GM18519 (cell line): Measurements from ENCODE around the gene CDH23.
"Not testable (repeated sequence)": the region's sequence is repeated elsewhere in the genome, so short reads cannot be mapped to it uniquely, and the experiment has no call there.

Experiments
- ATAC-seq: cut with Tn5 transposase; IDR thresholded peaks from one replicate; pipeline ENCODE4 v1.9.1; 2021; ENCODE audit warnings: mild to moderate bottlenecking, moderate library complexity; ENCODE audit not compliant: unreplicated experiment, low FRiP score

The CDH23 gene

DNA sequence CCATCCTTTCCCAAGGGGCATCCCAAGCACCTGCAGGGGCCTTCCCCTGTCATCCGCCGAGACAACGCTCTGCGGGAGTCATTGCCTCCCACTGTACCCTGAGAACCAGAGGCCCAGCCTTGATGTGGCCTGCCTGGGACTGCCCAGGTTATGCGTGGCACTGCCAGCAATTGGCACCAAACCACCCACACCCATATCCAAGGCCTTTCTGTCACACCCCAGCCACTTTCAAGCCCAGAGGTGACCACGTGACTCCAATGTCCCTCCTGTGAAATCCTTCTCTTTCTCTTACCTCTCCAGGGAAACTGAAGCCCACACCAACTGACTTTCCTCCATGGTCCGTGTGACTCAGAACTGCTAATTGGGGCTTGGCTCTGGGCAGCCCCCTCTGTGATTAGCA is 198.9 kb downstream of the CDH23 start:
- ATAC-seq = no peak

DNA sequence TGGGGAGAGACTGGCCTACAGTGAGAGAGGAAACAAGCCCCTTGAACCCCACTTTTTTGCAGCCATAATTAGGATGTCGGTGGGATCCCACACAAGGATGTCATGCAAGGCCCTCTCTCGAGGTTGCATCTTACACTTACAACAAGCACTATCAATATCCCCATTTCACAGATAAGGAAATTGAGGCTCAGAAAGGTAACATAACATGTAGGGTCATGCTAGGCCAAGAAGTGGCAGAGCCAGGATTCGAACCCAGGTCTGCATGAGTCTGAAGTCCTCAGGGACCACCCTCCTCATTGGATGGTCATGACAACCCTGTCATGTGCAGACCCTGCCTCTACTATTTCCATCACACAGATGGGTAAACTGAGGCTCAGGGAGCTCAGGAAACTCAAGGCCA is 199.4 kb downstream of the CDH23 start:
- ATAC-seq = no peak

DNA sequence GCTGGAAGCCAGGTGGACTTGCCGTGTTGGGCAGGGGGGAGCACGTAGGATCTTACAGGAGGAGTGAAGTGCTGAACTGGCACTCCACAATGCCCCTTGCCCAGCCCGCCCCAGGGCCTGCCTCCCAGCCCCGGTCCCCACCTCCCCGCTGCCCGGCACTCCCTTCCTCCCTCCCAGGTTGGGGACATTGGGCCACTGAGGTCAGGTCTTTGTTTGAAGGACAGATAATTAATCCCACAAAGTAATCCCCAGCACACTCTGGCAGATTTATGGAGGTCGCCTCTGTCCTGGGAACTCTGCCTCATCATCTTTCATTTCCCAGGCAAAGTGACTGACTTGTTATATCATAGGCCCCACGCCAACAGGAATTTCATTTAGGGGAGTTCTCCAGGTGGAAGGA is 200.0 kb downstream of the CDH23 start:
- no peak for ATAC-seq

DNA sequence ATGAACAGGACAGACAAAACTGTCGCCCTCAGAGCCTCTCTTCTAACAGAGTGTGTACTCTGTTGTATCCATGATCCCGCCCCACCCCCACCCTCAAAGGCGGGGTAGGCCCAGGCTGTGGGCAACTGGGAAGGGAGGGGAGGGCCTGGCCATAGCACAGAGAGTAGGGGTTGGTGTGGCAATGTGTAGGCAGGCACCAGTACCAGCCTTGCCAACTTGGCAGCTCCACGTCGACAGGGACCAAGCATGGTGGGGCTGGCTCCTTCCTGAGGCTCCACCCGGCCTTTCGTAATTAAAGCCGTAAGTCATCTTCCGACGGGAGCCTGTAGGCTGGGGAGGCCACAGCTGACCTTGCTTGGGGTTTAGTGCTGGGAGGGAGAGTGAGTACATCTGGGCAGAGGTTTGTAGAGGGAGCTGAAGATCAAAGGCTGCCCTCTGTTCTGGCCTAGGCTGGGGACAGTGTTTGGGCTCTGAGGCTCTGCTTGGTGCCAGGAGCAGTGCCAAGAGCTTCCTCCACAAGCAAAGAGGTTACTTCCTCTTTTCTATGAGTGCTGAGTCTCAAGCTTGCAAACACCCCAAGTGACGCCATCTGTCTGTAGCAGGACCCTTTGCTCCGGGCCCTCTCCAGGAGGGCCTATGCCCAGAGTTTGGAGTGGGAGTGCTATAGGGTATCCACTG is 201.2 kb downstream of the CDH23 start:
- ATAC-seq = no peak

DNA sequence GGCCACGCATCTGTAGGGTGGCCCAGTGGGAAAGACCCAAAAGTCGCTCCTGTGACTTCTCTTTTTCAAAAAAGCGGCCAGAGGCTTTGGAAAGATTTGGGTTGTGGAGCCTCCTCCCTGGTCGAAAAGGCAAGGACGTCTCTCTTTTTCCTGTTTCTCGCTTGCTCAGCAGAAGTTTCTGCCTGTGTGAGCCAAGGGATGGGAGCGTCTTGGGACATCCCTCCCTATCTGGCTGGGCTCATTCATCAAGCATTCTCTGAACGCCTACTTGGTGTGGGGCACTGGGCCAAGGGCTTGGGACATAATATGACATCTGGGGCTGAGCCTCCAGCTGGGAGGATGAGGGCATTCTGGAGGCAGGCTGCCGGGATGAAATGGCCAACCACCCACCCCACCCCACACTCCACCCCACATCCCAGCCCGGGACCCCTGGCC is 201.9 kb downstream of the CDH23 start:
- no peak for ATAC-seq

DNA sequence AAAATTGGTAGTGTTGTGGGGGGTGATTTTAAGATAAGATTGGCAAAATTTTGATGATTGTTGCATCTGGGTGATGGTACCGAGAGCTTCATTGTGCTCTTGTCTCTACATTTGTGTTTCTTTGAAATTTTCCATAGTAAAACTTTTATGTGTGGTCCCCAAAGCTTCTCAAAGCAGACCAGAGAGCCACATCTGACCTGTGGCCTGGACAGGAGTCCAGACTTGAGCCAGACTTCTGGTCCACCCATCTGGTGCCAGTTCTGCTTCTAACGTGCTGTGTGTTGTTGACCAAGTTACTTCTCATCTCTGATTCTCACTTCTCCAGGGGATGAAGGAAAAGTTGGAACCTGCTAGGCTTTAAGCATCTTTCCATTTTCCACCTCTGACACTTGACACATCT is 202.8 kb downstream of the CDH23 start:
- no peak for ATAC-seq

DNA sequence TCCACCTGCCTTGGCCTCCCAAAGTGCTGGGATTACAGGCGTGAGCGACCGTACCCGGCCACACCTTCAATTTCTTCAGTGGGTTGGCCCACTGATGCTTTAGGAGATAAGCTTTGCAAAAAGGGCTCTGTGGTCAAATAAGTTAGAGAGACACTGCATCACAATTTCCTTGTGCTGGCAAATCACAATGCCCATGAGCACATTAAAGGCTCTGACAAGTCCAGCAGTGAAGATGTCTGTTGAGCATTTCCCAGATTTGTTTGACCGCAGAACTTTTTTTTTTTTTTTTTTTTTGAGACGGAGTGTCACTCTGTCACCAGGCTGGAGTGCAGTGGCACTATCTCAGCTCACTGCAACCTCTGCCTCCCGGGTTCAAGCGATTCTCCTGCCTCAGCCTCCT is 203.5 kb downstream of the CDH23 start:
- ATAC-seq = not testable (repeated sequence)

DNA sequence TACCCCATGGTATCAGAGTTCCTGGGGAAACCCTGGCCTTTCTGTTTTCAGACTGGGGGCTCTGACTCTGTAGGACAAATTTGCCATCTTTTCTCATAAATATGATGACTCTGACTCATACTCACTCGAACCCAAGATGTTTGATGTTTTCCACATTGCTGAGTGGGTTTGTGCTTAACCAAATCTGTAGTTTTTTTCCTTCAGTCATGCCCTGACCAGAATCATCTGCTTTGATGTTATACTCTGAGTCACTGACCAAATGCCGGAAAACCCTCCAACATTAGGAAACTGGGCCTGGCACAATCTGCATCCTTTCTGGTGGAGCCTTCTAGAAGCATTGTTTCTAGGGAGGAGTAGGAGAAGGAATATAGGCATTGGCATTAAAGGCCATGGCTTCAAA is 204.1 kb downstream of the CDH23 start:
- no peak for ATAC-seq

DNA sequence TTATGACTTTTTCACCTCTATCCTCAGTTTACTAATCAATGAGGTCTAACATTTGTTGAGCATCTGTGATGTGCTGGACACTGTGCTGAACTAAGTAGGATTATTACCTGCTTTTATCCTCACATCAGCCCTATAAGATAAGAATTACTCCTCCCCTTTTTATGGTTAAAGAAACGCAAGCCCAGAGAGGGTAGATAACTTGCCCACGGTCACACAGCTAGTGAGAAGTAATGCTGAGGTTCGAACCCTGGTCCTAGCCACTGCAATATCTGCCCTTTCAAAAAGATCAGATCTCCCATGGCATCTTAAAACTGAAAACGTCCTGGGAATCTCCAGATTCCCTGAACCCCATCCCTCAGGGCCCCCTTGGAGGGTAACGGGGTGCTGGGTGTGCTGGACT is 204.6 kb downstream of the CDH23 start:
- ATAC-seq = no peak

DNA sequence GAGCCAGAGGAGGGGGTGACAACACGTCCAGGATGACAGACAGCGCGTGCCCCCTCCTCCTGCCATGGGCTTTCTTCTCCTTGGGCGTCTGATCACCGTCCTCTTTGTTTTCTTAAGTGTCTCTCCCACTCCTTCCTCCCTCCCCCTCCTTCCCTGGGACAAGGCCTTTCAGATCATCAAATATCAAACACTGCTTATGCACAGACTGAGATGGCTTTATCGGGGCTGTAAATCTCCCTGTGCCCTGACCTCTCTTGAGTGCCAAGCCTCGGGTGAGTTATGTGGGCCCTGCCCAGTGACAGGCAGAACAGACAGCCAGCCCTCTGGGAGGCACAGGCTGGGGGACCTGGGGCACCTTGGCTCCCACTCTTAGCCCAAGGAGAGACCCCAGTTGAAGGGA is 206.4 kb downstream of the CDH23 start:
- ATAC-seq = no peak

DNA sequence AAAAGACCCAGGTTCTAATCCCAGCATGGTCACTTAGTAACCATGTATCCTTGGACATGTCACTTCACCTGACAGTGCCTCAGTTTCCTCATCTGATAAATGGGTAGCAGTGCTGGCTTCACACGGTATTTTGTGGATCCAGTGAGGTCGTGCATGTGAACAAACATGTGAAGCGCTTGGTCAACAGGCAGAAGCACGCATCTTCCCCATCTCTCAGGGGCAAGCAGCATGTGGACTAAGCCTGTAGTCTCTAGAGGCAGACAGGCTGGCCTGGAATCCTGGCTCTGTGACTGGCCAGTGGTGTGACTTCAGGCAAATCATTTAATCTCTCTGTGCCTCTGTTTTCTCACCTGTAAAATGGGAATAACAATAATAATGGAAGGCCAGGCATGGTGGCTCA is 207.0 kb downstream of the CDH23 start:
- no peak for ATAC-seq

DNA sequence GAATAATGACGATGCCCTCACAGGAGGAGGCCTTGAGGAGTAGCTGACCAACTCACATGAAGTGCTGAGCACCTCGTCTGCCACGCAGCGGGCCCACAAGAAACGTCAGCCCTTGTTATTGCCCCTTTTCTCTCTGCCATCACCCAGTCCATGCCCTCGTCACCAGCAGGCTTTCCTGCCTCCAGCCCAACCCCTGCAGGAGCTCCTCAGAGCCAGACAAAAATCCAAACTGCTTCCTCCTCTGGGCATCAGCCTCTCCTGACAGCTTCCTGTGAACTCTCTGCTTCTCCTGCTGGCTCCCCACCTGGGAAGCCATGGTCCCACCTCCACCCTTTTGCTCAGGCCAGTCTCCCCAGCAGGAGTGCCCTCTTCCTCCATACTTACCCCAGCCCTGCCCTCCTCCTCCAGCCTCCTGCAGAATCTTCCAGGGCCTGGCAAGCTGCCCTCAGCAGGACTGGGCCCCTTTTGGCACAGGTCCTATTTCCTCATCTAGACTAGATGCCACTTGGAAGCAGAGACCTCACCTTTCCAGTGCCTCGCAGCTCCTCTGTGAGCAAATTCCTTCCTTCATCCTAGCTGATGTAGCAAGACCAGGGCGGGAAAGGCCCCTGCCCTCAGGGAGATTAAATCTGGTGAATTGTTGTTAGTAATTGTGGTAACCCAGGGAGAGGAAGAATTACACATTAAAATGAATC is 207.8 kb downstream of the CDH23 start:
- ATAC-seq = no peak

DNA sequence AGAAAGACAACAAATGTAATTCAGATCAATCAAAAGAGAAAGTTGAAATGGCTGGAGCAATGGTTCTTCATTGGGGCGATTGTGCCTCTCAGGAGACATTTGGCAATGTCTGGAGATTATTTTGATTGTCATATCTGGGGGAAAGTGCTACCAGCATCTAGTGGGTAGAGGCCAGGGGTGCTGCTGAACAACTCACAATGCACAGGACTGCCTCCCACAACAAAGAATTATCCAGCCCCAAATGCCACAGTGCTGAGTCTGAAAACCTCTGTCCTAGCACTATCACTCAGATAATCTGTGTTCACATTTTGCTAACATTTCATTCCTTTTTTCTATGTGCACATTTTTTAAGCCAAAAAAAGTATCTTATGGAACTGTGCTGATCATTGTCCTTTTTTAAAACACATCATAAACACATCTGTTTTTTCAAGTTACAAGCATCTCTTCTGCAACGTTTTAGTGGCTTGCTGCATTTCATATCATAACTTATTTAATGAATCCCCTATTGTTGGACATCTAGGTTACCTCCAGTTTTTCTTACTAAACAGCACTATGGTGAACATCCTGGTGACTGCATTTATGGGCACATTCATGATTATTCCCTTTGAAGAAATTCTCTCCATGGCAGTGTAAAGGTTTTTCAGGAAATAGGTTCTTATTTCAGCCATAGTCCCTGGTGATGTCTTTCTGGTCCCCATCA is 208.7 kb downstream of the CDH23 start:
- no peak for ATAC-seq

DNA sequence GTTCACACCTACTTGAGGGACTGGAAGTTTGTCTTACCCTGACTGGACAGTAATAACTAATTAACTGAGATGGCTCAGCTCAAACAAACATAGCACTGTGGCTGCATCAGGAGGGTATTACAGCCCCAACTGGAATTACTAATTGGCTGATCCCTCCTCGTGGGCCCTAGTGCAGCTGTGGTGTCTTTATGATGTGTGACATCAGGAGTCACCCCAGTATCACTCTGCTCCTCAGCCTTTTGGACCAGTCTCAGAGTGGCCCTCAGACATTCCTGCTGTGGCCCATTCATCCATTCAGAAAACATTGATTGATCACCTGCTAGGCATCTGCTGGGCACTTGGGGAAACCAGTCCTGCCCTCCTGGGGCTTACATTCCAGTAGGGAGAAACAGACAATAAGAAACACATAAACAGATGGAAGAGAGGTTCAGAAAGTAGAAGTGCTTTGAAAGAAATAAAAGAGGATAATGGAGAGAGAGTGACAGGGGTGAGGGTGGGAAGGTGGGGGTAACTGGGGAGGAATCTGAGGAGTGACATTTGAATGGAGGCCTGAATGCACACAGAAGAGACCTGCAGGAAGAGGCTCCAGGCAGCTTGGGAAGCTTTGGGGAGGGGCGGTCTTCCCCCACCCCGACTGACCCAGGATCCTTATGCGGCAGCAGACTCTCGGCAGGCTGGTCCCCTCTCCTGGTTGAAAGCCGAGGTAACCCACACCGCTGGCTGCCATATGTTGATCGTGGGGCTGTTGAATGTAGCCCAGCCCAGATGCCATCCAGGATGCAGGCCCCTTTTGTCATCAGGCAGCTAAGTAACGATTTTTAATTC is 209.7 kb downstream of the CDH23 start:
- no peak for ATAC-seq

DNA sequence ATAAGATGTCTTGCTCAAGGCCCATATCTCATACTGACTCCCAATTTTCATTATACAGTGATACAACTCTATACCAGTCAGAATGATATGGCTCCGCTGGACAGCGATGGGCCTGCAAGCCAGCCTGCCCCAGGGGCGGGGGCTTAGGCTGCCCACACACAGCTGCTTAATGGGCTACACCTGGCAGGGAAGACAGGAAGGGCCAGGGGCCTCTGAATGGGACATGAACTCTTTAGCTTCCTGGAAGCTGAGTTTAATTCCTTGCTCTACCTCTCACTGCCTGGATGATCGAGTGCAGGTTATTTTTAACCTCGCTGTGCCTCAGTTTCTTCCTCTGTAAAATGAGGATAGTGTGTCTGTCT is 210.3 kb downstream of the CDH23 start:
- no peak for ATAC-seq

DNA sequence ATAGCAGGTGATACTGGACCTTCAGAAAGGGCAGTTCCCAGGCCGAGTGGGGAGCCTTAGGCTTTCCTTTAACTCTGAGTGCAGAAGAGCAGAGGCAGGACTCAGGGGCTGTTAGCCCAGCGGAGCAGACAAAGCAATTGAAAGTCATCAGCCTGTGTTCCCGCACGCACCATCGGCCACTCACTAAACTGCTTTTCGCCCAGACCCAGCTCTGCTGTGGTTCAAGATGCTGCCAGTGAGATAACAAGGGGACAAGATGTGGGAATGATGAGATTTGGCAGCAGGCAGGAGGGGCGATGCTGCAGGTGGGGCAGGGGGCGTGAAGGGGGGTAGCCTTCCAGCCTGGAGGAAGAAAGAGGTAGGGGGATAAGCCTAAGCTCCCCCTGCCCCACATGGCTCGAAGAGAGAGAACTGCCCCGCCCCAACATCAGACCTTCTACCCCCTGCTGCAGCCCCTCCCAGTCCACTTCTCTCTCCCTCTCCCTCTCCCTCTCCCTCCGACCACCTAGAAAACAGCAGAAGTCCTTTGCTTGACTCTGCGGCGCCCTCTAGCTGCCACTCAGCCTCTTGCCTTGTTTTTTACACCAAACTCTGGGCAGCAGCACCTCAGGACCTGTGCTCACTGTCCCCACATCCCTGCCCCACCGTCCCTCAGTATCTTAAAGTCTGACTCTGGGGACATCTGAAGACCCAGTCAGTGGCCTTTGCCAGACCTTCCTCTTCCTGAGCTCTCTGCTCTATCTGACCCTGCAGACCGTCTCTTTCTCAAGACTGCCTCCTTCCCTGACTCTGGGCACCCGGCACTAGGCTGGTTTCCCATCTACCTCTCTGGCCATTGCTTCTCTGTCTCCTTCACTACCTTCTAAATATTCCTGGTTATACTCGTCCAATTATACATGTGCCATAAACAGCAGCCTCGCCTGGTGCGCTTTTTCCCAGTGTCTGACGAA is 212.4 kb downstream of the CDH23 start:
- no peak for ATAC-seq

DNA sequence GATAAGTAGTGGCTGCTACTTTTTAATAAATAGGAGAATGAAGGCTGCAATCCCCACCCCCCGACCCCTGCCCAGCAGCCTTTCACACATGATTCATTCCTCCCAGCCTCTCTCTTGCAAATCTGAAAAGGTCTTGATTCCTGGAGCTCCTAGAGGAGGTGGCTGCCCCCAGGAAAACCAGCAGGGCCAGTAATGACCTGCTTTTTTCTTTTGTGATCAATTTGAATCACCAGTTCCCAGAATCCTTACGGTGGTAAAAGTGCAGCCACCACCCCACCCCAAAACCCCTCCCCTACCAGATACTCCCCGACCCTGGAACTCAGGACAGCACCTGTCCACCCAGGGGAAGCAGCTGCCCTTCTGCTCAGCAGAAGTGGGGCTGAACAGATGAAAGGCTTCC is 213.9 kb downstream of the CDH23 start:
- ATAC-seq = no peak

DNA sequence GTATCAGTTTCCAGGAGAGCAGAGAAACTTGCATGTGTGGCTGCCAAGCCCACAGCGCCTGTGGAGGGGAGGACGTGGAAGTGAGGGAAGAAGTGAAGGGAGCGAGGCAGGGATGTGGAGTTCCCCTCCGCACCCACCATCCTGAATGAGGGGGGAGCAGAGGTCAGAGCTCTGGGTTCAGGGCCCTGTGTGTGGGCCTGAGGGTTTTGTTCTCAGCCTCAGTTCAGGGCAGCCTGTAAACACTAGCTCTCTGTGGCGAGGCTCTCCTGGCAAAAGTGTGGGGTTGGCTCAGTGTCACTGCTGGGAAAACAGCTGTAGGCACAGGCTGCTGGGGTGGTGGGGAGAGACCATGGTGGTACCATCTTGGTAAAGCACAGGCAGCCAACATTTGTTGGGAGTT is 214.4 kb downstream of the CDH23 start:
- no peak for ATAC-seq

DNA sequence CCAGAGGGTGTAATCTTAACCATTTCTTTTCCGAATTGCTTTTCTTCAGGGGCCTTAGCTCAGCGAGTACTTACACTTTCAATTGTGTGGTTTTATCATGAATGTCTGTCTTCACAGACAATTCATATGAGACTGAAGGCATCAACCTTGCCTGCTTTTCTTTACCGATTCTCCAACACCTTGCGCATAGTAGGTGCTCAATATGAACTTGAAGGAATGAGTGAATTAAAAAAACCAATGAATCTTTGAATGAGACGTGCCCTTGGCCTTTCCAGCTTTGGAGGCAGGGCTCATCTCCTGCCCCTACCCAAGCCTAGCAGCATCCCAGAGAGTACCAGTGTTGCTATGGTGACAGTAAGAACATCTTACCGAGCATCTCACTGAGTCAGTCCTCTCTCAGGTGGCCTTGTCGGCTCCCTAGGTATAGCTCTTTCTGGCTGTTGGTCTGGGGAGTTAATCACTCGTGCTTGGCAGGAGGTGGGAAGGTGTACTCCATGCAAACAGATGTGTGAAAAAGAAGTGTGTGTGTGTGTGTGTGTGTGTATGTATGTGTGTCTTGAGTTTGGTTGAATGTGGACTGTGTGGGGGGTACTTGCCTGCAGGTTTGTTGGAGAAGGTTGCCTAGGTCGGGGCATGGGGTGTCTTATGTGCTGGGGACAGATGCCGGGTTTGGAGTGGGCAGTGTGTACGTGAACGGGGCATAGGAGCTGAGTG is 215.1 kb downstream of the CDH23 start:
- no peak for ATAC-seq
